Endodermal cell (in vitro differentiated cells): ENCODE results near the gene DGKZ. TPM values are rescaled to one million over a fixed set of nuclear protein-coding genes. Genes with fewer than 3 reads are reported as not detected.

Experiments
- DNase-seq: peaks from one replicate; pipeline ENCODE4 v3.0.0-alpha.2; 2017
- H3K27ac ChIP-seq: 2 replicates; pipeline ENCODE4 v1.5.1; 2013; ENCODE audit warnings: mild to moderate bottlenecking, low read depth, low read length, moderate library complexity
- H3K27me3 ChIP-seq: 2 replicates; pipeline ENCODE4 v1.6.1; 2013; ENCODE audit warnings: mild to moderate bottlenecking, low read length, moderate library complexity; ENCODE audit not compliant: insufficient read depth, control insufficient read depth, poor library complexity, severe bottlenecking
- H3K36me3 ChIP-seq: 2 replicates; pipeline ENCODE4 v1.7.0; 2013; ENCODE audit warnings: mild to moderate bottlenecking, low read length, moderate library complexity; ENCODE audit not compliant: control insufficient read depth, insufficient read depth
- H3K4me1 ChIP-seq: one replicate; pipeline ENCODE4 v1.7.0; 2013; ENCODE audit warnings: low read length; ENCODE audit not compliant: control insufficient read depth, insufficient read depth
- H3K4me3 ChIP-seq: 2 replicates; pipeline ENCODE4 v1.5.1; 2013; ENCODE audit warnings: mild to moderate bottlenecking, low read length, moderate library complexity
- H3K9ac ChIP-seq: 2 replicates; pipeline ENCODE4 v1.6.1; 2013; ENCODE audit warnings: mild to moderate bottlenecking, low read length, moderate library complexity; ENCODE audit not compliant: poor library complexity, severe bottlenecking; ENCODE audit errors: extremely low read depth
- H3K9me3 ChIP-seq: 2 replicates; pipeline ENCODE4 v1.6.1; 2013; ENCODE audit warnings: mild to moderate bottlenecking, low read length, moderate library complexity; ENCODE audit not compliant: control insufficient read depth
- H3K27ac Mint-ChIP-seq: 2 replicates; pipeline ENCODE4 v1.8.0; 2020; ENCODE audit warnings: mixed read lengths
- H3K27me3 Mint-ChIP-seq: 2 replicates; pipeline ENCODE4 v1.8.0; 2021; ENCODE audit warnings: mild to moderate bottlenecking, mixed read lengths; ENCODE audit not compliant: insufficient read depth
- H3K36me3 Mint-ChIP-seq: 2 replicates; pipeline ENCODE4 v1.8.0; 2020; ENCODE audit warnings: low read depth, mixed read lengths
- H3K4me1 Mint-ChIP-seq: 2 replicates; pipeline ENCODE4 v1.8.0; 2020; ENCODE audit warnings: mixed read lengths
- H3K4me3 Mint-ChIP-seq: 2 replicates; pipeline ENCODE4 v1.8.0; 2020; ENCODE audit warnings: mild to moderate bottlenecking, moderate library complexity, mixed read lengths
- H3K9me3 Mint-ChIP-seq: 2 replicates; pipeline ENCODE4 v1.8.0; 2020; ENCODE audit warnings: mild to moderate bottlenecking, mixed read lengths
- CTCF ChIP-seq: fragments of 200-600 bp; sonication (generic); conservative IDR thresholded peaks from 2 replicates; pipeline ENCODE4 v1.5.0; 2021; ENCODE audit warnings: antibody characterized with exemption, mild to moderate bottlenecking
- WGBS, 2 experiments: methylation state at CpG; one replicate each; pipeline versions ENCODE4 v1.1.5 to v1.1.7; 2013; ENCODE audit warnings: missing lambda C conversion rate in 2 of 2, mixed read lengths in 1 of 2; ENCODE audit not compliant: insufficient coverage in 1 of 2, insufficient read length in 1 of 2; 5-methylcytosine and 5-hydroxymethylcytosine counted together
- total RNA-seq, 2 donors: library from RNA; stranded (reverse); fragmentation: NEBNext Ultra II Directional in 1 of 2; extraction: Animal tissue kit (Norgen Biotek cat#: 25700) in 1 of 2; gene quantifications; 2 replicates in 1 of 2; 3 replicates in 1 of 2; pipeline ENCODE4 v1.2.1, GENCODE V29; 2021

DGKZ gene
- total RNA-seq, 2 donors from 2014 or later = 49.6 to 57.3 TPM

DNA sequence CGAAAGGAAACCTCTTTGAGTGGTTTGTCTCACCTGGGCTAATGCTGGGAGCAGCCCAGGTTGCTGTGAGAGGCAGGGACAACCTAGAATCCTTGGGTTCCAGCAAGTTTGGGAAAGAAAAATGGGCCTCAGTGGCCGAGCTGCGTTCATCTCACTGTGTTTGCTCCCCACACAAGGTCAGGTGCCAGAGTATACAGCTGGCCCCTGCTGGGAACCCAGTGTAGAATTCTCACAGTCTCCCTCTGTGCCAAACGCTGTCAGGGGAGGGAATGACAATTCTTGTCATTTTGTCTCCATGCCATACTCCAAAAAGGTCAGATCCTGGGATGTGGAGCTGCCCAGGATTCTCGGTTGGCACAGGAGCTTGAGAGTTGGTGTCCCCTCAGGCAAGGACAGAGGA, 4.3 kb downstream of the DGKZ start:
- Mint-ChIP-seq H3K4me1 (peaks cover 43% of the 10 kb centered on the region), H3K27me3 (peaks cover 4% of the 10 kb centered on the region)
- H3K4me1 ChIP-seq = peaks cover 10% of the 10 kb centered on the region

DNA sequence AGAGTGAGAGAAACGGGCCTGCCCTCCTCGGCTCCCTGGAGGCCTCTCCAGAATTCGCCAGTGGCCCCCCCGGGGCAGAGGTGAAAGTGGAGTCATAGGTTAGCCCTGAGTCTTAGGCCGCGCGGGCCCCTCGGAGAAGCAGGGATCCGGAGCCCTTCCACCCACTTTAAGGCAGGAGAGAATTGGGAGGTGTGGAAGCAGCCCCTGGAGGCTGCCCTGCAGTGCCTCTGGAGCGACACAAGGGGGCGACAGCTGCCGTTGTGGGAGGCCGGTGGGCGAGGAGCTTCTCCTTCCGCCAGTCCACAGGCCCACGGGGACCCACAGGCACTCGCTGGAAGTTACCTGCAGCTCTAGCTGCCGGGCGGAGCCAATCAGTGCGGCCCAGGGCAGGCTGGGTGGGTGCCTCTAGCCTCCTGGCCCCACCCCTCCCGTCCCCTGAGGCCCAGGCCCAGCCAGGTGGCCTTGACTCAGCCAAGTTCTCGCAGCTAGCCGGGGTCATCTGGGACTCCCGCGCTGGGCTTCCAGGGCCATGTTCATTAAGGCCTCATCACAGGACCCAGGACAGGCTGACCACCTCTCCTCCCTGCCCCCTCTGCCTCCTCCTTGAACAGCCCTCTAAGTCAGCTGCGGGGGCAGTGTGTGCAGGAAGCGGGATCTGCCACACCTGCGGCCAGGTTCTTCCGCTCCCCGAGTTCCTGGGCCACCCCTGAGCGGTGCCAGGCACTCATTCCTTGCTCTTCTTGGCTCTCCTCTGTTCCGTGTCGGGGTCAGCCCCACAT, 5.0 kb downstream of the DGKZ start:
- Mint-ChIP-seq H3K27ac (peak overlapping the region; percentile 75), H3K4me3 (no peak overlapping the region), H3K9me3 (no peaks in the 10 kb centered on the region), H3K27me3 (no peaks in the 10 kb centered on the region), H3K4me1 (peaks cover 47% of the 10 kb centered on the region), H3K36me3 (peaks cover 4% of the 10 kb centered on the region)
- no peak overlapping the region for H3K27ac ChIP-seq
- TF ChIP-seq CTCF = peak; percentile 98
- H3K9me3 ChIP-seq = no peaks in the 10 kb centered on the region
- peaks cover 10% of the 10 kb centered on the region for H3K4me1 ChIP-seq
- H3K27me3 ChIP-seq = no peaks in the 10 kb centered on the region
- no peaks in the 10 kb centered on the region for H3K36me3 ChIP-seq
- no peak overlapping the region for H3K4me3 ChIP-seq
- peak; percentile 92 for DNase-seq
- WGBS, 2 experiments = 63 to 71% methylated on average over 22 to 33 of the region's 33 CpGs
- no peak overlapping the region for H3K9ac ChIP-seq

More for the DNA sequence above, 4.3 kb downstream of the DGKZ start:
- DNase-seq = no peak
- H3K4me3 ChIP-seq = no peak overlapping the region
- no peaks in the 10 kb centered on the region for H3K9me3 ChIP-seq
- H3K36me3 Mint-ChIP-seq = peaks cover 4% of the 10 kb centered on the region
- H3K27me3 ChIP-seq = peaks cover 4% of the 10 kb centered on the region
- no peak for TF ChIP-seq CTCF
- WGBS, 2 experiments = 85% methylated on average over 4 to 5 of the region's 5 CpGs
- H3K9ac ChIP-seq = no peak overlapping the region
- H3K36me3 ChIP-seq = no peaks in the 10 kb centered on the region
- H3K4me3 Mint-ChIP-seq = no peak overlapping the region
- H3K27ac ChIP-seq = no peak overlapping the region
- no peak overlapping the region for H3K27ac Mint-ChIP-seq
- H3K9me3 Mint-ChIP-seq = no peaks in the 10 kb centered on the region

DNA sequence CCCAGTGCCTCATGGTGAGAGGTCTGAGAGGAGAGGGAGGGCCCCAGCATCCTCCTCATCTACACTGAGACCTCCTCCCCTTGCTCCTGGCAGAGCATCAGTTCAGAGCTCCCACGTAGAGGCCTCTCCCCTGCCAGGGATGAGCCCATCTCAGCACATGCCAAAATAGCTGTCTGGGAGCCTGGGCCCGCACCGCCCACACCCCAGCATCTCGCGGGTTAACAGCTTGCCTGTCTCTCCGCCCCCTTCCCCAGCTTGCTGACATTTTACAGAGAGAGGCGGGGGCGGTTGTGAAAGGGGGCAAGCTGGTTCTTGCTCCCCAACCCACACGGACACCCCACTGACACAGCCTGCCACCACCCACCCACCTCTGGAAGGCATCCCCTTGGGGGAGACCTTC, 6.4 kb downstream of the DGKZ start:
- WGBS, 2 experiments = 69 to 71% methylated on average over 5 to 9 of the region's 9 CpGs
- no peak for TF ChIP-seq CTCF
- Histone ChIP-seq H3K36me3 (no peaks in the 10 kb centered on the region), H3K4me3 (no peak overlapping the region), H3K27ac (no peak overlapping the region), H3K4me1 (peaks cover 5% of the 10 kb centered on the region), H3K9me3 (no peaks in the 10 kb centered on the region), H3K27me3 (no peaks in the 10 kb centered on the region), H3K9ac (no peak overlapping the region)
- Mint-ChIP-seq H3K4me1 (peaks cover 40% of the 10 kb centered on the region), H3K27me3 (no peaks in the 10 kb centered on the region), H3K36me3 (peaks cover 4% of the 10 kb centered on the region), H3K9me3 (no peaks in the 10 kb centered on the region), H3K4me3 (no peak overlapping the region), H3K27ac (no peak overlapping the region)
- DNase-seq = no peak
